ENCODE measurements around the gene EXOSC7. TPM values are rescaled to one million over a fixed set of nuclear protein-coding genes. Genes with fewer than 3 reads are reported as not detected.

EXOSC7 gene
- total and polyA plus RNA-seq, 9 of the 15 experiments (the other 6 are each of a cell fraction or from before 2014, with no cell fraction given): 88.5 to 237 (median 112) TPM

GRCh38 chr3:44927371-44927770 is 48.7 kb upstream of the EXOSC7 start:
- Histone ChIP-seq H3K9me1 (ENCODE audit: control insufficient read depth, insufficient read depth, low read length) (peaks cover 3% of the 10 kb centered on the region), H3K27ac (ENCODE audit: extremely low read depth, low read depth, low read length) (no peak overlapping the region), H3K9me3 (replicated peaks; ENCODE audit: control insufficient read depth, insufficient read depth, low read depth, low read length) (no peaks in the 10 kb centered on the region), H3K27me3 (ENCODE audit: control insufficient read depth in 2 of 2, insufficient read depth in 2 of 2, low read length in 2 of 2) (no peaks in the 10 kb centered on the region), H3K79me2 (ENCODE audit: control insufficient read depth, insufficient read depth, low read length) (no peaks in the 10 kb centered on the region), H3K4me3 (no peak overlapping the region), H2AFZ (ENCODE audit: low read depth, low read length) (no peak overlapping the region), H3K4me2 (ENCODE audit: insufficient read depth, low read length) (peak overlapping the region; percentile 13; the same call in 1 of the 2 replicates), H3K4me1 (replicated peaks in 1 of 2; ENCODE audit: control insufficient read depth in 2 of 2, insufficient read depth in 2 of 2, low read length in 2 of 2) (peaks cover 15 to 16% of the 10 kb centered on the region in 2 experiments; a peak in 4 of 5 replicates), H3K9ac (ENCODE audit: insufficient read depth in 1 of 2, low read depth in 2 of 2, low read length in 2 of 2) (peak overlapping the region in 1 of 2 experiments; percentile 10; a peak in 2 of 4 replicates), H3K36me3 (ENCODE audit: control insufficient read depth, insufficient read depth, low read length) (peaks cover 54% of the 10 kb centered on the region), H4K20me1 (replicated peaks; ENCODE audit: control insufficient read depth, insufficient read depth, low read length) (no peaks in the 10 kb centered on the region)
- 66% methylated on average over 7 of the region's 7 CpGs for WGBS (ENCODE audit: insufficient coverage, low coverage, missing lambda C conversion rate)
- ATAC-seq: peak; percentile 8; the same call in 1 of the 3 replicates
- BruUV-seq (replicated peaks): no TSS peak
- POLR2A ChIA-PET: interaction anchor here (1.0 to 1.8 kb wide), 3 partner anchors 20 to 60 kb away, joined by 3 to 10 read pairs (median 3); no protein-coding TSS in a partner anchor
- CTCF ChIA-PET (ENCODE audit: low intra/inter-chr PET ratio): no interaction called here
- DNase-seq (ENCODE audit: extremely low read depth in 1 of 4, low spot score in 3 of 4): no peak
- intact Hi-C loops (cut with micrococcal nuclease) (no loop called here), in situ Hi-C loops (cut with MboI) (no loop called here)
- no peak for FAIRE-seq
- TF ChIP-seq SRSF7 (optimal IDR thresholded peaks at IDR 0.05; ENCODE audit: low read depth, low read length) (no peak), PPARD (CRISPR knock-in tag; IDR thresholded peaks at IDR 0.05) (no peak), SNRNP70 (optimal IDR thresholded peaks at IDR 0.05; ENCODE audit: low read depth, low read length) (no peak), TCF7L2 (IDR thresholded peaks at IDR 0.05; ENCODE audit: low read depth, low read length) (no peak), CHD7 (IDR thresholded peaks at IDR 0.05; ENCODE audit: low read depth, low read length) (no peak), ZBTB49 (CRISPR knock-in tag; IDR thresholded peaks at IDR 0.05; ENCODE audit: borderline replicate concordance) (no peak), RBM15 (IDR thresholded peaks at IDR 0.05; ENCODE audit: insufficient read depth, low read length) (no peak)

All from K562 (cell line).